H1 (cell line): ENCODE data around the gene KIF11. TPM values are rescaled to one million over a fixed set of nuclear protein-coding genes. Genes with fewer than 3 reads are reported as not detected.

Source experiments
- CTCF ChIA-PET: fragments of 300-600 bp; sonication (Branson Sonifier 250); formaldehyde crosslinking; loops from one replicate; lab custom pipeline; 2021; ENCODE audit not compliant: partially characterized antibody; lab: Charles Lee
- POLR2A ChIA-PET: fragments of 300-600 bp; sonication (Branson Sonifier 250); formaldehyde crosslinking; loops from one replicate; lab custom pipeline; 2021; ENCODE audit warnings: inconsistent platforms; ENCODE audit not compliant: partially characterized antibody; lab: Charles Lee
- DNase-seq, 2 experiments: peaks; one replicate each; pipeline versions ENCODE4 v3.0.0 to v3.0.0-alpha.2; 2010 to 2022; ENCODE audit warnings: low spot score in 2 of 2, low read depth in 1 of 2, mixed read lengths in 1 of 2
- FAIRE-seq: peaks from 2 replicates; lab custom pipeline; 2011; peaks lifted over from hg19 to GRCh38; lab: Jason Lieb, UNC
- H2AFZ ChIP-seq: 2 replicates; pipeline ENCODE4 v1.8.1; 2012; ENCODE audit warnings: low read length, inconsistent platforms
- H2AK5ac ChIP-seq: 2 replicates; pipeline ENCODE4 v1.6.1; 2013; ENCODE audit warnings: low read depth, low read length
- H2BK120ac ChIP-seq: replicated peaks from 2 replicates; pipeline ENCODE3; 2013; ENCODE audit warnings: low read depth, low read length, inconsistent platforms
- H2BK12ac ChIP-seq: 2 replicates; pipeline ENCODE4 v1.6.1; 2013; ENCODE audit warnings: low read depth, low read length
- H2BK15ac ChIP-seq: 2 replicates; pipeline ENCODE4 v1.6.1; 2013; ENCODE audit warnings: low read length
- H2BK20ac ChIP-seq: 2 replicates; pipeline ENCODE4 v1.6.1; 2013; ENCODE audit warnings: low read length
- H2BK5ac ChIP-seq: 2 replicates; pipeline ENCODE4 v1.6.1; 2013; ENCODE audit warnings: low read depth, low read length
- H3K14ac ChIP-seq: 2 replicates; pipeline ENCODE4 v1.6.1; 2013; ENCODE audit warnings: inconsistent platforms; ENCODE audit not compliant: insufficient read length
- H3K18ac ChIP-seq: 2 replicates; pipeline ENCODE4 v1.6.1; 2013; ENCODE audit warnings: low read length; ENCODE audit errors: extremely low read depth
- H3K23ac ChIP-seq: 2 replicates; pipeline ENCODE4 v1.6.1; 2013; ENCODE audit warnings: inconsistent platforms; ENCODE audit not compliant: insufficient read length
- H3K23me2 ChIP-seq: 2 replicates; pipeline ENCODE4 v1.6.1; 2013; ENCODE audit warnings: low read depth, low read length
- H3K27ac ChIP-seq: 2 replicates; pipeline ENCODE4 v1.6.1; 2011; ENCODE audit warnings: low read depth, low read length, inconsistent platforms
- H3K27me3 ChIP-seq, 4 experiments: replicated peaks in 1 of 4; 1 replicate in 1 of 4; 2 replicates in 3 of 4; pipeline versions ENCODE4 v1.6.1 to v1.8.1; 2011 to 2013; ENCODE audit warnings: low read length in 3 of 4, mild to moderate bottlenecking in 3 of 4, inconsistent platforms in 2 of 4, mixed read lengths in 2 of 4, moderate library complexity in 1 of 4; ENCODE audit not compliant: control insufficient read depth in 3 of 4, insufficient read depth in 3 of 4; ENCODE audit errors: extremely low read depth in 1 of 4
- H3K36me3 ChIP-seq, 4 experiments: 2 replicates each; pipeline versions ENCODE4 v1.6.1 to v1.8.1; 2011 to 2013; ENCODE audit warnings: mild to moderate bottlenecking in 4 of 4, low read length in 3 of 4, moderate library complexity in 2 of 4, control low read depth in 1 of 4, inconsistent platforms in 1 of 4; ENCODE audit not compliant: insufficient read depth in 4 of 4, control insufficient read depth in 2 of 4
- H3K4ac ChIP-seq: replicated peaks from 2 replicates; pipeline ENCODE3; 2013; ENCODE audit warnings: low read length, low read depth, mixed read lengths, inconsistent platforms; ENCODE audit not compliant: insufficient read length
- H3K4me1 ChIP-seq, 4 experiments: replicated peaks in 1 of 4; 1 replicate in 1 of 4; 2 replicates in 3 of 4; pipeline versions ENCODE4 v1.6.1 to v1.8.1; 2011 to 2013; ENCODE audit warnings: low read length in 3 of 4, inconsistent platforms in 2 of 4, mixed read lengths in 1 of 4; ENCODE audit not compliant: insufficient read depth in 4 of 4, control insufficient read depth in 3 of 4
- H3K4me2 ChIP-seq, 2 experiments: 2 replicates each; pipeline versions ENCODE4 v1.6.1 to v1.8.1; 2011 to 2013; ENCODE audit warnings: low read depth in 2 of 2, low read length in 2 of 2, control low read depth in 1 of 2, inconsistent platforms in 1 of 2, mild to moderate bottlenecking in 1 of 2; ENCODE audit not compliant: insufficient read depth in 1 of 2
- H3K4me3 ChIP-seq, 4 experiments: fragments of 200-600, 300-600 bp in 1 of 4; sonication (generic), shearing (Covaris generic), sonication (Bioruptor Twin) in 1 of 4; 2 replicates each; pipeline versions ENCODE4 v1.5.1 to v1.8.1; 2011 to 2016; ENCODE audit warnings: low read length in 4 of 4, low read depth in 3 of 4, control low read depth in 2 of 4, inconsistent platforms in 2 of 4, mild to moderate bottlenecking in 2 of 4, mixed read lengths in 1 of 4, moderate library complexity in 1 of 4; ENCODE audit not compliant: insufficient read depth in 2 of 4; ENCODE audit errors: extremely low read depth in 1 of 4
- H3K56ac ChIP-seq: replicated peaks from 2 replicates; pipeline ENCODE3; 2013; ENCODE audit warnings: low read depth, mild to moderate bottlenecking, mixed read lengths, low read length, inconsistent platforms; ENCODE audit not compliant: insufficient read length
- H3K79me1 ChIP-seq: 2 replicates; pipeline ENCODE4 v1.6.1; 2013; ENCODE audit warnings: low read depth, low read length, control low read depth
- H3K79me2 ChIP-seq, 2 experiments: 2 replicates each; pipeline versions ENCODE4 v1.6.1 to v1.8.1; 2012 to 2013; ENCODE audit warnings: low read length in 2 of 2, mild to moderate bottlenecking in 2 of 2, inconsistent platforms in 1 of 2; ENCODE audit not compliant: insufficient read depth in 2 of 2, control insufficient read depth in 1 of 2
- H3K9ac ChIP-seq, 4 experiments: replicated peaks in 1 of 4; 1 replicate in 1 of 4; 2 replicates in 3 of 4; pipeline versions ENCODE4 v1.6.1 to v1.8.1; 2011 to 2013; ENCODE audit warnings: low read depth in 3 of 4, low read length in 3 of 4, control low read depth in 2 of 4, mild to moderate bottlenecking in 2 of 4, moderate library complexity in 2 of 4, inconsistent platforms in 1 of 4; ENCODE audit errors: extremely low read depth in 1 of 4
- H3K9me3 ChIP-seq, 2 experiments: 2 replicates each; pipeline versions ENCODE4 v1.6.1 to v1.8.1; 2012 to 2013; ENCODE audit warnings: mild to moderate bottlenecking in 2 of 2, moderate library complexity in 2 of 2, control low read depth in 1 of 2, inconsistent platforms in 1 of 2, low read depth in 1 of 2, low read length in 1 of 2, mixed read lengths in 1 of 2; ENCODE audit not compliant: insufficient read depth in 2 of 2
- H4K20me1 ChIP-seq, 2 experiments: replicated peaks in 1 of 2; 2 replicates each; pipeline versions ENCODE3 to v1.8.1; 2011 to 2013; ENCODE audit warnings: inconsistent platforms in 2 of 2, low read length in 2 of 2, mild to moderate bottlenecking in 1 of 2; ENCODE audit not compliant: insufficient read depth in 2 of 2, control insufficient read depth in 1 of 2
- H4K5ac ChIP-seq: 2 replicates; pipeline ENCODE4 v1.6.1; 2013; ENCODE audit warnings: low read length, low read depth, mixed read lengths, inconsistent platforms; ENCODE audit not compliant: insufficient read length
- H4K8ac ChIP-seq: 2 replicates; pipeline ENCODE4 v1.8.0; 2013; ENCODE audit warnings: mild to moderate bottlenecking, moderate library complexity, low read length, inconsistent platforms; ENCODE audit not compliant: insufficient read depth; ENCODE audit errors: extremely low read depth
- H4K91ac ChIP-seq: replicated peaks from 2 replicates; pipeline ENCODE3; 2013; ENCODE audit warnings: low read length, mixed read lengths, inconsistent platforms; ENCODE audit not compliant: insufficient read length
- KDM1A ChIP-seq: fragments of 200-600, 300-600 bp; sonication (generic); IDR thresholded peaks from 2 replicates; pipeline ENCODE4 v1.7.1; 2016; ENCODE audit warnings: mild to moderate bottlenecking, low read length, borderline replicate concordance
- NRF1 ChIP-seq: IDR thresholded peaks from 2 replicates; pipeline ENCODE4 v1.6.1; 2011; ENCODE audit warnings: mild to moderate bottlenecking, low read depth, low read length, improper control_type of control experiment
- RFX5 ChIP-seq: IDR thresholded peaks from 2 replicates; pipeline ENCODE4 v1.6.1; 2011; ENCODE audit warnings: low read depth, low read length, improper control_type of control experiment, borderline replicate concordance
- WGBS, 2 experiments: shearing (Covaris generic) in 1 of 2; methylation state at CpG; one replicate each; pipeline versions ENCODE4 v1.1.6 to v1.1.7; 2013 to 2015; ENCODE audit warnings: low lambda C conversion rate in 2 of 2, mixed read lengths in 2 of 2, inconsistent platforms in 1 of 2, low coverage in 1 of 2, missing lambda C conversion rate in 1 of 2; ENCODE audit not compliant: insufficient replicate concordance in 2 of 2, insufficient coverage in 1 of 2, insufficient read length in 1 of 2; ENCODE audit errors: extremely low coverage in 1 of 2, missing lambda C conversion rate in 1 of 2; 5-methylcytosine and 5-hydroxymethylcytosine counted together
- polyA plus RNA-seq, 7 experiments: library from polyadenylated mRNA; depleted of rRNA in 3 of 7; stranded (reverse) in 5 of 7; unstranded in 2 of 7; fragments of >200 nt in 5 of 7; fragments of 200-250 nt in 2 of 7; gene quantifications; 1 replicate in 5 of 7; 2 replicates in 1 of 7; 4 replicates in 1 of 7; pipeline versions ENCODE4 v1.2.1 to v1.2.3, GENCODE V29; 2011 to 2013; ENCODE audit warnings: missing spikeins in 2 of 7, mixed read lengths in 2 of 7
- total RNA-seq: library from RNA; stranded (reverse); fragmentation: NEBNext Ultra II Directional; extraction: Animal tissue kit (Norgen Biotek cat#: 25700); gene quantifications from 2 replicates; pipeline ENCODE4 v1.2.1, GENCODE V29; 2021

Gene KIF11
- total and polyA plus RNA-seq, 2 of the 8 experiments (the other 6 are each of a cell fraction or from before 2014, with no cell fraction given): 11.1 to 59.2 TPM

DNA sequence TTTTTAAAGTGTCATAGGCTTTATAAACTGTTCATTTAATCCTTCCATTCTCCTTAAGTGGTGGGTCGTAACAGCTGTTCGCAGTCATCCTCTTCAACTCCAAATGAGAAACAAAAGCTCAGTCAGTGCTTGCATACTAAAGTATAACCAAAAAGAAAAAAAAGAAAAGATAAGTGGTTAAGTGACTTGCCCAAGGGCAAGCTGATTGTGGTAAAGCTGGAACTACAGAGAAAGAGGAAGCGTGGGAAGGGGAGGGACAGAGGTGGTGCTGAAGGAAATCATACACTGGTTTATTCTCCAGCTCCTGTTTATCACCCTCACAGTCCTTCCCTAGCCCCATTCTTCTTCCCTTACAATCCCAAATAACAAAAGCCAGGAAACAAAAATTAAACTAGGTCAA lies 48.6 kb upstream of the KIF11 start:
- no peak overlapping the region for H3K56ac ChIP-seq
- no peaks in the 10 kb centered on the region for H3K36me3 ChIP-seq
- H3K23me2 ChIP-seq: no peaks in the 10 kb centered on the region
- H4K91ac ChIP-seq: no peak overlapping the region
- no peak for TF ChIP-seq NRF1
- no peak for TF ChIP-seq RFX5
- no peak for TF ChIP-seq KDM1A
- WGBS, 2 experiments: 62% methylated on average over 3 of the region's 3 CpGs; no CpG with 5 or more reads in 1 of the 2 experiments
- H3K4ac ChIP-seq: no peak overlapping the region
- H2BK5ac ChIP-seq: no peak overlapping the region
- no peak overlapping the region for H4K8ac ChIP-seq
- no peaks in the 10 kb centered on the region; the same call in 1 of the 2 replicates for H3K79me1 ChIP-seq
- H3K27me3 ChIP-seq: no peaks in the 10 kb centered on the region
- H3K23ac ChIP-seq: no peak overlapping the region
- CTCF ChIA-PET: interaction anchor here (0.5 to 1.8 kb wide), 6 partner anchors 19 to 288 kb away, joined by 3 to 8 read pairs (median 4); partner anchors contain the start of gene IDE
- no peak overlapping the region for H3K4me3 ChIP-seq
- no peak overlapping the region for H2BK20ac ChIP-seq
- peaks cover 0 to 2% of the 10 kb centered on the region in 2 experiments for H4K20me1 ChIP-seq
- H3K14ac ChIP-seq: no peak overlapping the region
- no peak overlapping the region for H2AFZ ChIP-seq
- H3K9me3 ChIP-seq: no peaks in the 10 kb centered on the region
- no peak overlapping the region for H3K27ac ChIP-seq
- no peak overlapping the region for H2BK120ac ChIP-seq
- peaks cover 0 to 5% (median 1%) of the 10 kb centered on the region in 4 experiments; a peak in 3 of 7 replicates for H3K4me1 ChIP-seq
- no peak overlapping the region for H3K18ac ChIP-seq
- no peak for DNase-seq
- no peak overlapping the region for H2BK15ac ChIP-seq
- no peak for FAIRE-seq
- H3K4me2 ChIP-seq: no peak overlapping the region
- POLR2A ChIA-PET: interaction anchor here (0.8 to 1.6 kb wide), 4 partner anchors 17 to 47 kb away, joined by 3 to 5 read pairs (median 3); partner anchors contain the start of gene IDE
- H2AK5ac ChIP-seq: no peak overlapping the region
- peaks cover 3 to 52% of the 10 kb centered on the region in 2 experiments; a peak in 3 of 4 replicates for H3K79me2 ChIP-seq
- no peak overlapping the region for H3K9ac ChIP-seq
- no peak overlapping the region for H4K5ac ChIP-seq
- no peak overlapping the region for H2BK12ac ChIP-seq
